GM19463 (cell line): ENCODE data around the gene ABCC11.

Experiments used
- ATAC-seq: cut with Tn5 transposase; IDR thresholded peaks from one replicate; pipeline ENCODE4 v1.9.1; 2021; ENCODE audit warnings: mild to moderate bottlenecking, moderate library complexity; ENCODE audit not compliant: unreplicated experiment

The ABCC11 gene

GRCh38 chr16:48133455-48134211 is 113.7 kb downstream of the ABCC11 start:
- ATAC-seq, result no peak

- no peak for ATAC-seq
These were observed 114.6 kb downstream of the ABCC11 start for GRCh38 chr16:48132696-48133095.

- ATAC-seq, result no peak
These were observed 116.0 kb downstream of the ABCC11 start for GRCh38 chr16:48131201-48131935.

- ATAC-seq, result no peak
These were observed 117.4 kb downstream of the ABCC11 start for GRCh38 chr16:48129926-48130325.

- no peak for ATAC-seq
These were observed 118.6 kb downstream of the ABCC11 start for GRCh38 chr16:48128769-48129168.

- ATAC-seq, result no peak
These were observed 120.3 kb downstream of the ABCC11 start for GRCh38 chr16:48126801-48127644.

- ATAC-seq, result no peak
These were observed 121.5 kb downstream of the ABCC11 start for GRCh38 chr16:48125888-48126287.

- no peak for ATAC-seq
These were observed 123.1 kb downstream of the ABCC11 start for GRCh38 chr16:48124266-48124665.

GRCh38 chr16:48123104-48123788 is 124.1 kb downstream of the ABCC11 start:
- peak; percentile 85 for ATAC-seq

GRCh38 chr16:48121276-48121675 is 126.1 kb downstream of the ABCC11 start:
- no peak for ATAC-seq

- no peak for ATAC-seq
These were observed 128.5 kb downstream of the ABCC11 start for GRCh38 chr16:48118841-48119240.

GRCh38 chr16:48117217-48118105 is 129.9 kb downstream of the ABCC11 start:
- peak; percentile 79 for ATAC-seq
